GM21576 (cell line): Measurements from ENCODE around the gene ZCCHC4.
"Not testable (repeated sequence)": the region's sequence is repeated elsewhere in the genome, so short reads cannot be mapped to it uniquely, and the experiment has no call there.

Source experiments
- ATAC-seq: cut with Tn5 transposase; IDR thresholded peaks from one replicate; pipeline ENCODE4 v1.9.1; 2021; ENCODE audit warnings: mild to moderate bottlenecking, moderate library complexity; ENCODE audit not compliant: unreplicated experiment

ZCCHC4 gene

DNA sequence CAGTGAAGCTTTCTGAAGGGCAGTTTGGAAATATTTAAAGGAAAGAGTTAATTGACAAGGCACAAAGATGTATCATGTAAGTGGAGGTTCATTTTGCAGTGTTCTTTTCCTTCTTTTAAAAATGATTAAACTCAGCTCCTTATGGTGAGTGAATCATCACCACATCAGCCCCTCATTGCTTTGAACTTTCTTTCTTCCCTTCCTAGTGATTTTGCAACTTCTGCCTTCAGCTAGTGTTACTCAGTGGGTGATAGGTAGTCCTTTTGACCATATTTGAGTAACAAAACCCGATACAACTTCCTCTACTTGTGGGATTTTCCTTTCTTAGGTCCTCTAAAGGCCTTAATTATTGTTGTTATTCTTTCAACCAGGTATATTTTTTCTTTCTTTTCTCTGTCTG lies 8.2 kb downstream of the ZCCHC4 start:
- no peak for ATAC-seq

DNA sequence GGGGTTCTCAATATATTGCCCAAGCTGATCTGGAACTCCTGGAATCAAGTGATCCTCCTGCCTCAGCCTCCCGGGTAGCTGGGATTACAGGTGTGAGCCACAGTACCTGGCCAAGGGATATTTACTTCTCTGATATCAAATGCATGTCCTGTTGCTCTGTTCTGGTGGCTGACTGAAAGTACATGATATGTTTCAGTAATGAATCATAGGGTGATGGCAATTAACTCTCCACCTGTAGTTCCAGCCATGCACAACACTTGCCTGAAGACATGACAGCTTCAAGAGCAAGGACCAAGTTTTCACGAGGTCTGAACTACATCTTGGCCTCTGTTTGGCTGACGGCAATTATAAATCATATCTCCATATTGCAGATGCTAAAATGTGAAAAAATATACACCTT lies 9.1 kb downstream of the ZCCHC4 start:
- no peak for ATAC-seq

- ATAC-seq = not testable (repeated sequence)
These were observed 15.9 kb downstream of the ZCCHC4 start for GRCh38 chr4:25328463-25328862.

DNA sequence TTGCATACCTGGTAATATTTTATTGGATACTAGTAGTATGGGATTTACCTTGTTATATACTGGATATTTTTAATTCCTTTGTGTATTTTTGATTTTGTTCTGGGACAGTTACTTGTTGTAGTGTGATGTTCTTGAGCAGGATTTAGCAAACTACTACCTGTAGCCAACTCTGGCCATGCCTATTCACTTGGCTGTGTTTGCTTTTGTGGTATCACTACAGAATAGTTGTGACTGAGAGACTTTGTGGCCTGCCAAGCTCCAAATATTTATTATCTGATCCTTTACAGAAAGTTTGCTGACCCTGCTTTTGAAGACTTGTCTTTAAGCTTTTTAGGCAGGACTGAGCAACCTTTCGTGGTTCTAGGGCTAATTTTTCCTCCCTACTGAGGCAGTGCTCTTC lies 17.8 kb downstream of the ZCCHC4 start:
- no peak for ATAC-seq

DNA sequence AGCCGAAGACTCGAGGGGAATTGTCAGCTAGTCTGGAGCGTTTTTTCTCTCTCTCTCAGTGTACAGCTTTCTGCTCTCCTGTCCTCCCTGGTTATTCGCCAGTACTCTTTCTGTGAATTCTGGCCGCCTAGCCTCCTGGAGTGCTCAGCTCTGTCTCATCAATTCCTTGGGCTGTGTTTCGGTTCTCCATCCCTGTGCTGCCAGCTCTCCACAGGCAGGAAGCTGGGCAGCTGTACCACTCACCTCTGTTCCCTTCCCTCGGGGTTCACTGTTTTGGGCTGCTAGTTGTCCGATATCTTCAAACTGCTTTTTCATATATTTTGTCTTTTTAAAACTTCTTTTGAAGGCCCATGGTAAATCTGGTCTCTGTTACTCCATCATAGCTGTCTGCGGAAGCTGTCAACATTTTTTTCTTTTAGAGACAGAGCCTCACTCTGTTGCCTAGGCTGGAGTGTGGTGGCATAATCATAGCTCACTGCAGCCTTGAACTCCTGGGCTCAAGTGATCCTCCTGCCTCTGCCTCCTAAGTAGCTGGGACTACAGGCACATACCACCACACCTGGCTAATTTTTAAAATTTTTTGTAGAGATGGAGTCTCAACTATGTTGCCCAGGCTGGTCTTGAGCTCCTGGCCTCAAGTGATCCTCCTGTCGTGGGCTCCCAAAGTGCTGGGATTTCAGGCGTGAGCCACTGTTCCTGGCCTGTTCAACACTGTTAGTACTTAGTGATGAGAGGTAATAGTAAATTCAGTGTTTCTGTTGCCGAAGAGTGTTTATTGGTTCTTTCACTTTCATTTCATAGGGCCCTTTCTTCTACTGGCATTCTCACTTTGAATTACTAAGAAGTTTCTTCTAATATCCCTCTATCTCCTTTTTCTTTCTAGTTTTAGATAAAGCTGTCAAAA lies 18.6 kb downstream of the ZCCHC4 start:
- peak; percentile 81 for ATAC-seq

GRCh38 chr4:25343671-25344070 lies 31.1 kb downstream of the ZCCHC4 start:
- no peak for ATAC-seq

GRCh38 chr4:25345744-25346143 lies 33.2 kb downstream of the ZCCHC4 start:
- ATAC-seq = no peak

GRCh38 chr4:25346913-25347312 lies 34.3 kb downstream of the ZCCHC4 start:
- ATAC-seq = no peak

DNA sequence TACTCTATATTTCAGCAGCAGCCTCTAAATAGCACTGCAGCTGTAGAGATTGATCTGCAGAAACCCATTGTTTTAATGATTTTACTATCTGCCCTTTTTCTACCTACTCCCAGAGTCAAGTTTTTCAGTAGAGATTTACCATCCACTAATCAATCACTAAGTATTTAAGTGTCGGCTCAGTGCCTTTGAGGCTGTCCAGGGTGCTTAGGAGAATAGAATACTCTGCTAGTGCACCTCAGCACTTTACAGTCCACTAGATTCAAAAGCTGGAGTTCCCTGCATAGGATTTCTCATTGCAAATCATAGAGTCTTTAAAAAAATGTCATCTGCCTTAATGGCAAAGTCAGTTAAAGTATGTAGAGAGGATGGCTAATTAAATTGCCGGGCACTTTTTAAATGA lies 34.9 kb downstream of the ZCCHC4 start:
- no peak for ATAC-seq

- ATAC-seq = no peak
These were observed 35.4 kb downstream of the ZCCHC4 start for GRCh38 chr4:25347971-25348370.

DNA sequence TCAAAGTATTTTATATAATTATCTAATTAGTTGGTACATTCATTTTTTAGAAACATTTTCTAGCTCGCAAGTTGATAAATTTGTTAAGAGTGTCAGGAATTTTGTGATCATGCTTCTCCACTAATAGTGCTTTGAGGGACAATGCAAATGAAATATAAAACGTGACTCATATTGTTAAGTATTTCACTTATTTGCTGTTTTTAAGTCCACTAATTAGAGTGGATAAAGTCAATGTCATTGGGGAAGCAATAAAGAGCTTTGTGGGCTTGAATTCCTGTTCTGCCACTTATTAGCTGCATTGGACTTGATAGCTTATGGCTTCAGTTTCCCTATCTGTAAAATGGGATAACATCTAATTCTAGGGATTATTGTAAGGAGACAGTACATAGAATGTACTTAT lies 38.0 kb downstream of the ZCCHC4 start:
- ATAC-seq = no peak

- no peak for ATAC-seq
These were observed 39.3 kb downstream of the ZCCHC4 start for GRCh38 chr4:25351777-25352416.

DNA sequence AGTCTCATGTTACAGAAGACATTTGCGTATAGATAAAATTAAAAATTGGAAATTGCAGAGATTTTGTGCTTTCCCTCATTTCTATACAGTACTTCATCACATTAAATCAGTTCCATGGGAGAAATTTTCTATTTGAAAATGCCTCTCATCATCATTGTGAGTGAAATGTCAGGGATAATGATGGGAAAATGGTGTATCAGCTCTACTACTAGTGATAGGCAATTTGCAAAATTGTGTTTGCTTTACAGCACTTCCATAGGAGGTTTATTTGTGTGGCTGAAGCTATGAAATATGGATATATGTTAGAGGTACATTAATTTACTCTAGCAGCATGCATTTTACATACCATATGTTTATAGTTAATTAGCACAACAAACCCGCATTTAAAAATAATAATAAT lies 43.5 kb downstream of the ZCCHC4 start:
- ATAC-seq = no peak

GRCh38 chr4:25358515-25359275 lies 46.1 kb downstream of the ZCCHC4 start:
- ATAC-seq = no peak

- no peak for ATAC-seq
These were observed 48.7 kb downstream of the ZCCHC4 start for GRCh38 chr4:25361253-25361652.

- no peak for ATAC-seq
These were observed 54.5 kb downstream of the ZCCHC4 start for GRCh38 chr4:25367004-25367621.

- no peak for ATAC-seq
These were observed 55.3 kb downstream of the ZCCHC4 start for GRCh38 chr4:25367877-25368276.

- ATAC-seq = no peak
These were observed 55.7 kb downstream of the ZCCHC4 start for GRCh38 chr4:25368315-25368714.

GRCh38 chr4:25370242-25370641 lies 57.7 kb downstream of the ZCCHC4 start:
- no peak for ATAC-seq

- ATAC-seq = not testable (repeated sequence)
These were observed 60.0 kb downstream of the ZCCHC4 start for GRCh38 chr4:25372549-25372948.
